ENCODE results near the gene OLFM3. TPM values are rescaled to one million over a fixed set of nuclear protein-coding genes. Genes with fewer than 3 reads are reported as not detected.

OLFM3 gene
- total RNA-seq, 1 experiment from 2014 or later = not detected

DNA sequence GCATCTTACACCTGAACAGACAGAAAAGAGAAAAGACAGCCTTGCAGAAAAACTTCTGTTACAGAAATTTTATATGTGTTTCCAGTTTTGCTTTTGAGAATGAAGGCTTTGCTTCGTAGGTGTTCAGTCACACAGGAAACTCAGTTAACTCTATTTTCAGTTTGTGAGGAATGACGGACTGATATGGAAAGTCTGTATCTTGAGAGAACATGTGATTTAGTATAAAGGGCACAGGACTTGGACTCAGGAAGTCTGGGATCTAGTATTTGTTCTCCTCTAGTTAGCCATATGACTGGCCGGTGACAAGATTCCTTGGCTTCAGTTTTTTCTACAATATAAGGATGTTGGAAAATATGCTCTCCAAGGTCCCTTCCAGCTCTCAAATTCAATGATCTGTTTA is 149.1 kb downstream of the OLFM3 start:
- peaks cover 0 to 8% of the 10 kb centered on the region in 2 experiments; a peak in 1 of 4 replicates for H3K4me1 ChIP-seq (ENCODE audit: control insufficient read depth in 1 of 2, insufficient read depth in 2 of 2, low read length in 2 of 2)
- H3K9me3 ChIP-seq (ENCODE audit: control insufficient read depth in 1 of 2, insufficient read depth in 1 of 2, low read depth in 1 of 2, low read length in 2 of 2) = no peaks in the 10 kb centered on the region
- ChIA-PET CTCF (no interaction called here), RAD21 (ENCODE audit: low non-redundant PET in 1 of 2, low total read pairs in 2 of 2, uncharacterized antibody in 2 of 2, unreplicated experiment in 2 of 2) (no interaction called here), POLR2A (no interaction called here)
- intact Hi-C loops (cut with micrococcal nuclease) = no loop called here
- no peak for ATAC-seq
- no peaks in the 10 kb centered on the region for H3K79me2 ChIP-seq (ENCODE audit: insufficient read depth, low read length)
- H3K27ac ChIP-seq (ENCODE audit: low read depth, low read length) = no peak overlapping the region
- no peaks in the 10 kb centered on the region for H4K20me1 ChIP-seq (ENCODE audit: insufficient read depth)
- no peak for TF ChIP-seq SIN3A (IDR thresholded peaks at IDR 0.05; ENCODE audit: low read depth)
- TF ChIP-seq FOSL1 (IDR thresholded peaks at IDR 0.05; ENCODE audit: low read depth) = no peak
- TF ChIP-seq RAD21 (IDR thresholded peaks at IDR 0.05; ENCODE audit: low read depth) = no peak
- no peak for TF ChIP-seq EZH2 (IDR thresholded peaks at IDR 0.05)
- TF ChIP-seq TCF7L2 (IDR thresholded peaks at IDR 0.05; ENCODE audit: borderline replicate concordance, extremely low read depth, insufficient read depth, insufficient read length) = no peak
- TF ChIP-seq, protein P1, sequence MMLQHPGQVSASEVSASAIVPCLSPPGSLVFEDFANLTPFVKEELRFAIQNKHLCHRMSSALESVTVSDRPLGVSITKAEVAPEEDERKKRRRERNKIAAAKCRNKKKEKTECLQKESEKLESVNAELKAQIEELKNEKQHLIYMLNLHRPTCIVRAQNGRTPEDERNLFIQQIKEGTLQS (IDR thresholded peaks at IDR 0.05) = no peak
- TF ChIP-seq EGR1 (IDR thresholded peaks at IDR 0.05; ENCODE audit: low read depth) = no peak
- TF ChIP-seq ZNF274 (IDR thresholded peaks at IDR 0.05; ENCODE audit: low read depth, low read length) = no peak
- TF ChIP-seq, protein P2, sequence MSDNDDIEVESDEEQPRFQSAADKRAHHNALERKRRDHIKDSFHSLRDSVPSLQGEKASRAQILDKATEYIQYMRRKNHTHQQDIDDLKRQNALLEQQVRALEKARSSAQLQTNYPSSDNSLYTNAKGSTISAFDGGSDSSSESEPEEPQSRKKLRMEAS (IDR thresholded peaks at IDR 0.05) = no peak
- no peaks in the 10 kb centered on the region for H3K27me3 ChIP-seq (ENCODE audit: insufficient read depth, low read length)
- H2AFZ ChIP-seq (ENCODE audit: low read depth, low read length, poor library complexity, severe bottlenecking) = no peak overlapping the region
- no peak overlapping the region for H3K9ac ChIP-seq (ENCODE audit: low read length)
- no peak overlapping the region for H3K4me3 ChIP-seq (replicated peaks in 1 of 2; ENCODE audit: low read depth in 1 of 2, low read length in 2 of 2)
- H3K9me2 ChIP-seq (ENCODE audit: insufficient read depth) = no peaks in the 10 kb centered on the region
- no peak for DNase-seq (ENCODE audit: low read depth, low spot score)
- no TSS peak for BruUV-seq (replicated peaks)
- no peak overlapping the region for H3K4me2 ChIP-seq (ENCODE audit: low read length)
- no peaks in the 10 kb centered on the region for H3K36me3 ChIP-seq (ENCODE audit: control insufficient read depth in 1 of 2, insufficient read depth in 2 of 2, low read length in 2 of 2)

DNA sequence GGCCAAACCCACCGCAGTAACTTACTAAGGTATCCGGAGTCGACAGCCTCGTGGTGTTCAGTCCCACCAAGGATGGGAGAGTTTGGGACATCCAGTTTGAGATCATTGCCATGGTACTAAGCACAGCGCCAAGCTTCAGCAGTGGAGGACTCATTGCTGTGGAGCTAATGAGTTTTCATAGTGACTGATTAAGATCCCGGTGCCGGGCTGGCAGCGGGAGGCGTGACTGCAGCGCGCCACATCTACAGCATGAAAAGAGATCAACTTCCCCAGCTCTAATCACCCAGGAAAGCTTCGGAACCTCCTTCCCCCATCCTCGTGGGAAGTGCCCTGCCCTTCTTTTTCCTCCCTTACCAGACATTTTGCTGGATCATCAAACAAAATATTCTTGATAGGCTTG is 149.9 kb downstream of the OLFM3 start:
- DNase-seq (ENCODE audit: low read depth, low spot score) = no peak
- Histone ChIP-seq H3K9ac (ENCODE audit: low read length) (no peak overlapping the region), H4K20me1 (ENCODE audit: insufficient read depth) (no peaks in the 10 kb centered on the region), H3K4me1 (ENCODE audit: control insufficient read depth in 1 of 2, insufficient read depth in 2 of 2, low read length in 2 of 2) (peaks cover 0 to 8% of the 10 kb centered on the region in 2 experiments; a peak in 1 of 4 replicates), H3K27me3 (ENCODE audit: insufficient read depth, low read length) (no peaks in the 10 kb centered on the region), H3K79me2 (ENCODE audit: insufficient read depth, low read length) (no peaks in the 10 kb centered on the region), H3K36me3 (ENCODE audit: control insufficient read depth in 1 of 2, insufficient read depth in 2 of 2, low read length in 2 of 2) (no peaks in the 10 kb centered on the region), H3K9me2 (ENCODE audit: insufficient read depth) (no peaks in the 10 kb centered on the region), H2AFZ (ENCODE audit: low read depth, low read length, poor library complexity, severe bottlenecking) (no peak overlapping the region), H3K4me3 (replicated peaks in 1 of 2; ENCODE audit: low read depth in 1 of 2, low read length in 2 of 2) (no peak overlapping the region), H3K27ac (ENCODE audit: low read depth, low read length) (no peak overlapping the region), H3K4me2 (ENCODE audit: low read length) (no peak overlapping the region), H3K9me3 (ENCODE audit: control insufficient read depth in 1 of 2, insufficient read depth in 1 of 2, low read depth in 1 of 2, low read length in 2 of 2) (no peaks in the 10 kb centered on the region)
- POLR2A ChIA-PET = no interaction called here
- CTCF ChIA-PET = no interaction called here
- no peak for ATAC-seq
- intact Hi-C loops (cut with micrococcal nuclease) = no loop called here
- RAD21 ChIA-PET (ENCODE audit: low non-redundant PET in 1 of 2, low total read pairs in 2 of 2, uncharacterized antibody in 2 of 2, unreplicated experiment in 2 of 2) = no interaction called here
- TF ChIP-seq, protein P1 (IDR thresholded peaks at IDR 0.05) = no peak
- TF ChIP-seq SP1 (IDR thresholded peaks at IDR 0.05; ENCODE audit: low read depth) = no peak
- TF ChIP-seq, protein P3, sequence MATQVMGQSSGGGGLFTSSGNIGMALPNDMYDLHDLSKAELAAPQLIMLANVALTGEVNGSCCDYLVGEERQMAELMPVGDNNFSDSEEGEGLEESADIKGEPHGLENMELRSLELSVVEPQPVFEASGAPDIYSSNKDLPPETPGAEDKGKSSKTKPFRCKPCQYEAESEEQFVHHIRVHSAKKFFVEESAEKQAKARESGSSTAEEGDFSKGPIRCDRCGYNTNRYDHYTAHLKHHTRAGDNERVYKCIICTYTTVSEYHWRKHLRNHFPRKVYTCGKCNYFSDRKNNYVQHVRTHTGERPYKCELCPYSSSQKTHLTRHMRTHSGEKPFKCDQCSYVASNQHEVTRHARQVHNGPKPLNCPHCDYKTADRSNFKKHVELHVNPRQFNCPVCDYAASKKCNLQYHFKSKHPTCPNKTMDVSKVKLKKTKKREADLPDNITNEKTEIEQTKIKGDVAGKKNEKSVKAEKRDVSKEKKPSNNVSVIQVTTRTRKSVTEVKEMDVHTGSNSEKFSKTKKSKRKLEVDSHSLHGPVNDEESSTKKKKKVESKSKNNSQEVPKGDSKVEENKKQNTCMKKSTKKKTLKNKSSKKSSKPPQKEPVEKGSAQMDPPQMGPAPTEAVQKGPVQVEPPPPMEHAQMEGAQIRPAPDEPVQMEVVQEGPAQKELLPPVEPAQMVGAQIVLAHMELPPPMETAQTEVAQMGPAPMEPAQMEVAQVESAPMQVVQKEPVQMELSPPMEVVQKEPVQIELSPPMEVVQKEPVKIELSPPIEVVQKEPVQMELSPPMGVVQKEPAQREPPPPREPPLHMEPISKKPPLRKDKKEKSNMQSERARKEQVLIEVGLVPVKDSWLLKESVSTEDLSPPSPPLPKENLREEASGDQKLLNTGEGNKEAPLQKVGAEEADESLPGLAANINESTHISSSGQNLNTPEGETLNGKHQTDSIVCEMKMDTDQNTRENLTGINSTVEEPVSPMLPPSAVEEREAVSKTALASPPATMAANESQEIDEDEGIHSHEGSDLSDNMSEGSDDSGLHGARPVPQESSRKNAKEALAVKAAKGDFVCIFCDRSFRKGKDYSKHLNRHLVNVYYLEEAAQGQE (IDR thresholded peaks at IDR 0.05; ENCODE audit: low read depth) = no peak
- no TSS peak for BruUV-seq (replicated peaks)
